ENCODE data around the gene YDJC.
"Not testable (repeated sequence)": the region's sequence is repeated elsewhere in the genome, so short reads cannot be mapped to it uniquely, and the experiment has no call there.

YDJC gene

GRCh38 chr22:21629255-21630149 is at the start of gene YDJC:
Gene YDJC, minus strand, starts transcription at chr22:21630022. Its CDS starts 8 bp downstream, at chr22:21630014.
- peak; percentile 86 for DNase-seq (ENCODE audit: low read depth)
- H3K4me3 ChIP-seq (ENCODE audit: low read length), result peak within 1 kb of the TSS; percentile 85
- peak; percentile 48 for TF ChIP-seq CTCF (conservative IDR thresholded peaks at IDR 0.05; ENCODE audit: low read length)

DNA sequence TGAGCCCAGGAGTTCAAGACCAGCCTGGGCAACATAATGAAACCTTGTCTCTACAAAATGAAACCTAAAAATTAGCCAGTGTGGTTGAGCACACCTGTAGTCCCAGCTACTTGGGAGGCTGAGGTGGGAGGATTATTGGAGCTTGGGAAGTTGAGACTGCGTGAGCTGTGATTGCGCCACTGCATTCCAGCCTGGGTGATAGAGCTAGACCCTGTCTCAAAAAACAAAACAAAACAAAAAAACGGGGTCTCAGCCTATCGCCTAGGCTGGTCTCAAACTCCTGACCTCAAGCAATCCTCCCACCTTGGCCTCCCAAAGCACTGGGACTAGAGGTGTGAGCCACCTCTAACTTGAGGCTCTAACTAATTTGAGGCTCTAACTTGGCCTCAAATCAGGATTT is 49.6 kb upstream of the YDJC start:
- TF ChIP-seq CTCF (conservative IDR thresholded peaks at IDR 0.05; ENCODE audit: low read length), result no peak
- DNase-seq (ENCODE audit: low read depth), result no peak
- no peak overlapping the region for H3K4me3 ChIP-seq (ENCODE audit: low read length)

GRCh38 chr22:21678842-21679241 is 49.0 kb upstream of the YDJC start:
- not testable (repeated sequence) for DNase-seq (ENCODE audit: low read depth); H3K4me3 ChIP-seq (ENCODE audit: low read length)

- no peak overlapping the region for H3K4me3 ChIP-seq (ENCODE audit: low read length)
These were observed 48.0 kb upstream of the YDJC start for GRCh38 chr22:21677606-21678443.

GRCh38 chr22:21674638-21675245 is 44.9 kb upstream of the YDJC start:
- no peak for TF ChIP-seq CTCF (conservative IDR thresholded peaks at IDR 0.05; ENCODE audit: low read length)
- no peak for DNase-seq (ENCODE audit: low read depth)
- no peak overlapping the region for H3K4me3 ChIP-seq (ENCODE audit: low read length)

More at GRCh38 chr22:21677606-21678443, 48.0 kb upstream of the YDJC start:
- TF ChIP-seq CTCF (conservative IDR thresholded peaks at IDR 0.05; ENCODE audit: low read length), result no peak
- DNase-seq (ENCODE audit: low read depth), result no peak

DNA sequence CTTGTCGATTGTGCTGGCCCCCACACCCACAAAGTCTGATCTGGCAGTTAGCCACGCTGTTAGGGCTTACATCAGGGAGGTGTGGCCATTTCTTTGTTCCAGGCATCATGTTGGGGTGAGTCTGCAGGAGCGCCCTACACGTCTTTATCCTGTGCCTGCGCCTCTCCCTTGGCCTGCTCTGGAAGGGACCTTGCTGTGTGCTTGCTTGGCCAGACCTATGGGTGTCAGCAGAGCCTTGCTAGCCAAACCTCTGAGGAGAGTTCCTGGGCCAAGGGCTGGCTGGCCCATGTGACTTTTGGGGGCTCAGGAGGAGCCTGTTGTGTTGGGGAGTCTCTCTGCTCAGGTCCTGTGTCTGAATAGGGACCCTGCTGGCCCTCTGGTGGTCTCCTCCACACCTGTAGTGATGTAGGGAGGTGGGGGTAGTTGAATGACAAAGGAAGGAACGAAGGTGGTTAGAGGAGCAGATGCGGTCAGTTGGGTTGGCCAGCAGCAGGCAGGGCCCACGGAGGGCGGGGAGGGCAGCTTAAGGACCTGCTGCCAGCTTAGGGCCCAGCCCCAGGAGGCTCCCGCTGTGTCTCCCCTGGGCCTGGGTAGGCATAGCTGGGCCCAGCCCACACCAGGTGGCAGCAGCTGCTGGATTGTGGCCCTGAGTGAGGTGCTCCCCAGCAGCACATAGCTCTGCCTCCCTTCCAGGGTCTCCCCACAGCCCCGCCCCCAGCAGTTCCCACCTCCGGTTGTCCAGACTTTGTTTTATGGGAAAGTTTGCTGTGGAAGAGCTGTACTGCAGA is 43.9 kb upstream of the YDJC start:
- H3K4me3 ChIP-seq (ENCODE audit: low read length), result no peak overlapping the region
- no peak for DNase-seq (ENCODE audit: low read depth)

More for the DNA sequence above, 43.9 kb upstream of the YDJC start:
- no peak for TF ChIP-seq CTCF (conservative IDR thresholded peaks at IDR 0.05; ENCODE audit: low read length)
